Urinary bladder (tissue), 4 donors: Measurements from ENCODE around the gene F11. TPM values are rescaled to one million over a fixed set of nuclear protein-coding genes. Genes with fewer than 3 reads are reported as not detected.
"Not testable (repeated sequence)": the region's sequence is repeated elsewhere in the genome, so short reads cannot be mapped to it uniquely, and the experiment has no call there.

Experiments used
- DNase-seq: peaks from one replicate; pipeline ENCODE4 v3.0.0-alpha.2; 2015; ENCODE audit errors: extremely low spot score
- H3K27ac ChIP-seq: one replicate; pipeline ENCODE4 v1.5.1; 2013; ENCODE audit warnings: low read depth, mild to moderate bottlenecking, moderate library complexity
- H3K36me3 ChIP-seq: one replicate; pipeline ENCODE4 v1.6.1; 2013; ENCODE audit warnings: mild to moderate bottlenecking, moderate library complexity; ENCODE audit not compliant: insufficient read depth
- H3K4me1 ChIP-seq: one replicate; pipeline ENCODE4 v1.6.1; 2013; ENCODE audit warnings: mild to moderate bottlenecking, moderate library complexity; ENCODE audit not compliant: insufficient read depth
- H3K4me3 ChIP-seq: one replicate; pipeline ENCODE4 v1.5.1; 2013; ENCODE audit warnings: low read depth, low read length
- WGBS: extraction: QIAGEN DNeasy Blood & Tissue Kit; methylation state at CpG from one replicate; pipeline ENCODE4 v1.1.7; 2013; 5-methylcytosine and 5-hydroxymethylcytosine counted together
- polyA plus RNA-seq: library from polyadenylated mRNA; stranded (reverse); fragments of 200-250 nt; gene quantifications from one replicate; pipeline ENCODE4 v1.2.3, GENCODE V29; 2013
- total RNA-seq: library from RNA; depleted of rRNA; stranded (reverse); fragments of >200 nt; gene quantifications from one replicate; pipeline ENCODE4 v1.2.3, GENCODE V29; 2014
- donor health status: healthy with polysubstance abuse.
- donor health status: healthy.

F11 gene
- total and polyA plus RNA-seq, 2 donors: 0.04 TPM; not detected in 1

DNA sequence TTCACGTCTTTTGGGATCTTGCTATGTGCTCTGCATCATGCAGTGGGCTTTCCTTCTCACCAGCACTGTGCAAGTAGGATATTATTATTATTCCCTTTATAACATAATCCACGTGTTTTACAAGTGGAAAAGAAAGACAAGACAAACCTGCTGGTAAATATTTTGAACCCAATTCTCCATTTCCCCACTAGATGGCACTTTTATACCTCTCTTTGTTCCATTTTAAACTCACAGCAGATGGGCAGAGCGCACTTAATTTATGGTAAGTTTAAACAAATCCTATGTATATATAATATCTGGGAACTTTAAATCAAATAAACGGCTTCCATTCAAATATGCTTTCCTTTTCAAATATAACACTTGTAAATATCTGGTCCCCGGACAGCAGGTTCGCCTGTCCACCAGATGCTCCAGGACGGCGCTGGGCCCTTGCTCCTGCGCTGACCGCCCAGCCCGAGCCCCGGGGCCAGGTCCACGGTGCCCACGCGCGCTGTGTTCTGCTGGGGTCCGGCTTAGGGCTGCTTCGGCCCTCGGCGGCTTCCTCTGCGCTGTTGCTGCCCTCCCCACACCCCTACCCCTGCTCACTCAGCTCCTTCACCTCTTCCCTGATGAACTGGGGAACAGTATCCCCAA, 31.1 kb downstream of the F11 start:
- Histone ChIP-seq H3K36me3 (no peaks in the 10 kb centered on the region), H3K27ac (no peak overlapping the region), H3K4me3 (no peak overlapping the region), H3K4me1 (no peaks in the 10 kb centered on the region)
- WGBS: 31% methylated on average over 21 of the region's 21 CpGs
- peak; percentile 49 for DNase-seq

DNA sequence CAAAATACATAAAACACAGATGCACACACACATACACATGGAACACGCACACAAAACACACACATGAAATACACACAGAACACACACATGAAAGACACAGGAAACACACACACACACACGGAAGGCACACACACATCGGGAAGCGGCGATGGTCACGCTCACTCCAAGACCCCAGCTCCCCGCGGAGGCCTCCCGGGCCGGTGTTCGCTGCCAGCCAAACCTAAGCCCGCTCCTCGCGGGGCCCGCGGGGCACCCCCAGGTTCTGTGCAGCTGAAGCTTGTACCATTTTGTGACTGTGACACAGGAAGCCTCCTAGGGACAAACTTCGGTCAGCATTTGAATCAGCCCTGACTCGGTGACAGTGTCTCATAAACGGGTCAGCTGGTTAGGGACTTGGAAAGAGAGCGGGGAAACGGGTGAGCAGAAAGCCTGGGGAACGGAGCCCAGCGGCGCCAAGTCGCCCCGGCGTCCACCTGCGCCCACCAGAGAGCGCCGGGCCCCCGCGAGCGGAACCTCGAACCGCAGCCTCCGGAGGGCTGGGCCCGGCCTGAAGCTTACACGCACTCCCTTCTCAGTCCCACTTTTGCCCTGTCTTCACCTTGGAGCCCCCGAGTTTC, 32.1 kb downstream of the F11 start:
- WGBS: 39% methylated on average over 39 of the region's 39 CpGs
- H3K4me1 ChIP-seq: no peaks in the 10 kb centered on the region
- DNase-seq: no peak

DNA sequence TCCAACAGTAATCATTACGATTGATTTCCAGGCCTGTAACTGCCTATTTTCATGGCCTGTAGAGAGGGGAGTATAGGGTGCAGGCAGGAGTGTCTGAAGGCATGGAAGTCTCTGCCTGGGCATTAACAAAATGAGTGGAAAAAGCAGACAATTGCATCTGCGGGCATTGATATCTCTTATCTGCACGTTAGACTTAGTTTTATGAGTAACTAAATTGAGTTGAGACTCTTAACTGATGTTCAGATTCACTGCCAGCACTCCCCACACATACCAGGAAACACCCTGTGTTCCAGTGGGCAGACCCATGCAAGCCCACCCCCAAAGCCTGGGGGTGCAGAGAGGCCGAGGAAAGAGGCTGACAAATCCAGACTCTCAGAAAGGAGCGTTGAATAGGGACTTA, 33.3 kb downstream of the F11 start:
- DNase-seq: no peak
- Histone ChIP-seq H3K4me3 (no peak overlapping the region), H3K27ac (no peak overlapping the region), H3K36me3 (no peaks in the 10 kb centered on the region), H3K4me1 (no peaks in the 10 kb centered on the region)
- WGBS: 77% methylated on average over 5 of the region's 5 CpGs

More for the DNA sequence above, 32.1 kb downstream of the F11 start:
- Histone ChIP-seq H3K27ac (no peak overlapping the region), H3K36me3 (no peaks in the 10 kb centered on the region), H3K4me3 (no peak overlapping the region)

DNA sequence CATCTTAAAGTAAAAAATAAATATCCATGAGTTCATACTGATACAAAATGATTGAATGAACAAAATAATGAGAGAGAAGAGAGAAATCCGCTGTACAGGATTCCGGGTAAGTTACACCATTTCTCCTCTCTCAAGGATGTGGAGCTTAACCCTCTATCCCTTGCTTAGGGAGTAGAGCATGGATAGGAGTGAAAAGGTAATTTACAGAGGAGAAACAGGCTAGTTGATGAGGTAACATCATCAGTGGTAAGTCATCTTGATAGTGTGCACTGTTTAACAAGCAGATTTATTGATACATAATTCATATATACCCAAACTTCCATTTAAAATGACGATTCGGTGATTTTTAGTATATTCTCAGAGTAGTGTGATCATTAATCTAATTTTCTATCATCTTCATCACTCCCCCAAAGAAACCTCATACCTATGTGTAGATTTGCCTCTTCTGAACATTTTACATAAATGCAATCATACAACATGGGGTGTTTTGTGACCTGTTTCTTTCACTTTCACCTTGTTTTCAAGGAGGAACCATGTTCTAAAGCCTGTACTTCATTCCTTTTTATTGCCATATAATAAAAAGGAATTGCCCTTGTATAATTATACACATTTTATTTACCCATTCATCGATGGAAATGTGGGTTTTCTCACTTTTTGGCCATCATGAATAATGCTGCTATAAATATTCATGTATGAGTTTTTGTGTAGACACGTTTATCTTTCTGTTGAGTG, 34.8 kb downstream of the F11 start:
- Histone ChIP-seq H3K27ac (no peak overlapping the region), H3K4me3 (no peak overlapping the region), H3K4me1 (no peaks in the 10 kb centered on the region), H3K36me3 (no peaks in the 10 kb centered on the region)
- WGBS: 79% methylated on average over 6 of the region's 6 CpGs
- DNase-seq: no peak

DNA sequence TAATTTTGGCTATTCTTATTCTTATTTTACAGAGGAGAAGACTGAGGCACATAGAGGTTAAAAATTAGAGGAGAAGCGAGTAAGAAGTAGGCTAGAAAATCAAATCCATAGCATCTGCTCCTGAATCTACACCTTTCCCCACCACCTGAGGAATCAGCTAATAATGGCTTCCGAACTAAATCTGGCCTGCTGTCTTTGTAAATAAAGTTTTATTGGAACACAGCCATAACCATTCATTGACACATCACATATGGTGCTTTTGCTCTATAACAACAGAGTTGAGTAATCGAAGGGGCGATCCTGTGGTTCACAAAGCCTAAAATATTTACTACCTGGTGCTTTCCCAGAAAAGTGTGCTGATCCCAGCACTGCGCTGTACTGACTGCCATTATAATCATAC, 38.2 kb downstream of the F11 start:
- no peak for DNase-seq
- 81% methylated on average over 5 of the region's 5 CpGs for WGBS
- Histone ChIP-seq H3K27ac (no peak overlapping the region), H3K4me3 (no peak overlapping the region), H3K36me3 (no peaks in the 10 kb centered on the region), H3K4me1 (no peaks in the 10 kb centered on the region)

DNA sequence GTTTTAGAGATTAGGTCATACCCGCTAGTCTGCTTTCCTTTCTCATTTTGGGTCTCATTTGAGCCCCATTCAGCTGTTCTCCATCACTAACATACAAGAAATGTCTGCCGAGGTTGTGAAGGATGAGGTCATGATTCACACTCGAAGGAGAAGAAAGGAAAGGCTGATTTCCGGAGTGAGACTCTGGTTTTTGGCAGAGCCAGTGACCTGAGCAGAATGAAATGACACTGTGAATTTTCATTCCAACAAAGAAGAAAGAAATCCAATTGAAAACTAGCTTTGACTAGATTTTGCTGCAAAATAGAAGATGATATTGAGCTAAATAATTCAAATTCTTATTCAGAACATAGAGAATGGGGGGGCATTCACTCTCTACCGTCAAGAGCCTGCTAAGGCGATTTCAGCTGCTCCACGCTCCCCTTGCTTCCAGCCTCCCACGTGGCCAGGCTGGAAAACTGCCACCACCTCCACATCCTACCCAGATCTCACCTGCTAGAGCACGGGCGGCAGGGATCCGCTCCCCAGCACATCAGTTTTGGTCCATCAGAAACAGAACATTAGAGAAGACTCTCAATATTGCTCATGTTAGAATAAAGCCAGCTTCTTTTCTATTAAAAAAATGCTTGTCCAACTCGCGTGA, 39.0 kb downstream of the F11 start:
- H3K36me3 ChIP-seq: no peaks in the 10 kb centered on the region
- WGBS: 47% methylated on average over 13 of the region's 13 CpGs
- H3K27ac ChIP-seq: no peak overlapping the region
- H3K4me1 ChIP-seq: no peaks in the 10 kb centered on the region
- no peak overlapping the region for H3K4me3 ChIP-seq
- no peak for DNase-seq

DNA sequence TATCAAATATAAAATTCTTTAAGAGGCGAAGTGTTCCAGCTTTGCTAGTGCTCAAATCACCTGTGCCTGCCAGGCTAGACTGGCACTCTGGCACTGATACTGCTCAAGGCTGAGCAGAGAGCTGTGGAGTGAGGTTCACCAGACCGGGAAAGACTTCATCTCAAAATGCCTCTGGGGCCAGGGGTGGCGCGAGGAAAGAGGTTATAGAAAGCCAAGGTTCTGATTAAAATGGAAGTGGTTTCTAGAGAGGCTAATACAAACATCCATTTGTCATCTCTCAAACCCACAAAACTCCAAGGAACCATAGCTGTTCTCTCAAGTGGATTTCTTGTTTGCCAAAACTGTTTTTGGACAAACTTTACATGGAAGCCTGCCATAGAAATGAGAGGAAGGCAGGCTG, 41.5 kb downstream of the F11 start:
- H3K36me3 ChIP-seq: no peaks in the 10 kb centered on the region
- H3K4me3 ChIP-seq: no peak overlapping the region
- 50% methylated on average over 4 of the region's 4 CpGs for WGBS
- no peak for DNase-seq
- no peak overlapping the region for H3K27ac ChIP-seq
- H3K4me1 ChIP-seq: no peaks in the 10 kb centered on the region

DNA sequence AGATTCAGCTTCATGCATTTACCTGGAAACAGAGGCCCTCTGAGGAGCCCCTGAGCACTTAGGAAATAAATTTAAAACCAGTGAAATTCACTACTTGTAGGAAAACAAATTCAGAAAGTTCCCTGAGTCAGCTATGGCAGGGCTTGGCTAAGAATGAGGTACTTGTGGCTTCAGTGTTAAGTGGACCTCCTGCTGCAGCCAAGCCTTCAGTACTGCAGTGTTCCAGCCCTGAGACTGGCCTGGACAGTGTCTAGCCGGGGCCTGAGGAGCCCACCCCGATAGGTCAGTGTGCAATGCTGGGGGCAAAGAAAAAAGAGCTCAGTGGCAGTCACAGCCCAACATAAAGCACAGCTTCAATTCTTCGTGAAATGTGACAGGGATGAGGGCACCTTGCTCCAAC, 41.9 kb downstream of the F11 start:
- no peak overlapping the region for H3K4me3 ChIP-seq
- no peaks in the 10 kb centered on the region for H3K4me1 ChIP-seq
- WGBS: 57% methylated on average over 3 of the region's 3 CpGs
- no peaks in the 10 kb centered on the region for H3K36me3 ChIP-seq
- no peak for DNase-seq
- no peak overlapping the region for H3K27ac ChIP-seq

DNA sequence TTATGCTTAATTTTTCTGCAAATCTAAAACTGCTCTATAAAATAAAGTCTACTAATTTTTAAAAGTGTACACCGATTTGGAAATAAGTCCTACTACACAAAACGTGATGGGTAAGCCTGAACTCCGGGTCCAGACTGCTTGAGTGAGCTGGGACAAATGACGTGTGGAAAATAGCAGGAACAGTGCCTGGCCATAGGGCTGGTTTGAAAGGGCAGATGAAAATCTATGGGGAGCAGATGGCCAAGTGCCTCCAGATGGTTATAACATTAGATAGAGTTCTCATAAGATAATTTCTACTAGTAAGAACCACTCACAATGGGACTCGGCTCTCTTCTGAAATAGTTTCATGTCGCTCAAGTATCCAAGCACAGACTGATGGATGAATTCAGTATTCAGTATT, 52.5 kb downstream of the F11 start:
- no peaks in the 10 kb centered on the region for H3K4me1 ChIP-seq
- no peak overlapping the region for H3K4me3 ChIP-seq
- no peak for DNase-seq
- H3K36me3 ChIP-seq: no peaks in the 10 kb centered on the region
- 59% methylated on average over 6 of the region's 6 CpGs for WGBS
- no peak overlapping the region for H3K27ac ChIP-seq

DNA sequence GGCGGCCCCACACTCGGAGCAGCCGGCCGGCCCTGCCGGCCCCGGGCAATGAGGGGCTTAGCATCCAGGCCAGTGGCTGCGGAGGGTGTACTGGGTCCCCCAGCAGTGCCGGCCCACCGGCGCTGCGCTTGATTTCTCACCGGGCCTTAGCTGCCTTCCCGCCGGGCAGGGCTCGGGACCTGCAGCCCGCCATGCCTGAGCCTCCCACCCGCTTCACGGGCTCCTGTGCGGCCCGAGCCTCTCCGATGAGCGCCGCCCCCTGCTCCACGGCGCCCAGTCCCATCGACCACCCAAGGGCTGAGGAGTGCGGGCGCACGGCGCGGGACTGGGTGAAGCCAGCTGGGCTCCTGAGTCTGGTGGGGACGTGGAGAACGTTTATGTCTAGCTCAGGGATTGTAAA, 58.7 kb downstream of the F11 start:
- not testable (repeated sequence) for H3K4me3 ChIP-seq, H3K4me1 ChIP-seq, H3K27ac ChIP-seq, DNase-seq, H3K36me3 ChIP-seq
- 95% methylated on average over 33 of the region's 33 CpGs for WGBS

DNA sequence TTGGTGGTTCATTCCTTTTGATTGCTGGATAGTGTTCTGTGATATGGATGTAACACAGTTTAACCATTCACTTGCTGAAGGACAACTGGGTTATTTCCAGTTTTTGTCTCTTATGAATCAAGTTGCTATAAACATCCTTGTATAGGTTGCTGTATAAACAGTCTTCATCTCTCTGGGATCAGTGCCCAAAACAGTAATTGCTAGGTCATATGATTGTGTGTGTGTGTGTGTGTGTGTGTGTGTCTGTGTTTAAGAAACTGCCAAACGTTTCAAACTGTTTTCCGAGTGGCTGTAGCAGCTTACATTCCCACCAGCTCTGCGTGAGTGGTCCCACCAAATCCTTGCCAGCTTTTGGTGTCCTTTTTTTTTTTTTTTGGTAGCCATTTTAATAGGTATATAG, 60.4 kb downstream of the F11 start:
- Histone ChIP-seq H3K27ac (no peak overlapping the region), H3K4me3 (no peak overlapping the region), H3K36me3 (no peaks in the 10 kb centered on the region), H3K4me1 (no peaks in the 10 kb centered on the region)
- no peak for DNase-seq
- WGBS: 23% methylated on average over 3 of the region's 3 CpGs

DNA sequence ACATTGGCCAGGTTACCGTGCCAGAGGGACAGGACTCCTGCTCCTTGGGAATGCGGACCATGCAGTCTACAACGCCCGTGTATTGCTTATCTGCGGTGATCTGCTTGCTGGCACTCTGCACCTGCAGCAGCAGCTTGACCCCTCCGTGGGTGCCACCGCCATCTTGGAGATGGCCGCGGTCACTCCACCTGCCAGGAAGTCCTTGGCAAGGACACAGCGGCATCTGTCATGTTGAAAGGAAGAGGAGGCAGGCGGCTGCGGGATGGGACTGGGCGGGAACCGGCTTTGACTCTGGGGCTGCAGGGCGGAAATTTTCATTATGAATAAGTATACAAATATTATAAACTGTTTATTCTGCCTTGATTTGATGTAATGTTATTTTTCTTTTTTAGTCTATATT, 63.4 kb downstream of the F11 start:
- no peak for DNase-seq
- WGBS: 97% methylated on average over 15 of the region's 15 CpGs

DNA sequence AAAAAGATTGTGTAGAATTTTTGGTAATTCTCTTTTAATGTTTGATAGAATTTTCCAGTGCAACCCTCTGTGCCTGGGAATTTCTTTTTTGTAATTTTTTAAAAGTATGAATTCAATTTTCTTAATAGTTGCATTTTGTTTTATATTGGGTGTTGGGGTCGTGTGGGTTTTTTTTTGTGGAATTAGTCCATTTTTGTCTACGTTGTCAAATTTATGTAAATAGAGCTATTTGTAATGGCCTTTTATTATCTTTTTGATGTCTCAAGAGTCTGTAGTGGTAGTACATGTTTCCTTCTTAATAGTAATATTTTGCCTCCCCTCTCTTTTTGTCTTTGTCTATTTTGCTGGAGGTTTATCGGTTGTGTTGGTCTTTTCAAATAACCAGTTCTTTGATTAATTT, 64.4 kb downstream of the F11 start:
- WGBS: 93% methylated on average over 3 of the region's 3 CpGs
- H3K27ac ChIP-seq: no peak overlapping the region

More for the DNA sequence above, 63.4 kb downstream of the F11 start:
- Histone ChIP-seq H3K4me1 (no peaks in the 10 kb centered on the region), H3K27ac (no peak overlapping the region), H3K4me3 (no peak overlapping the region), H3K36me3 (no peaks in the 10 kb centered on the region)

DNA sequence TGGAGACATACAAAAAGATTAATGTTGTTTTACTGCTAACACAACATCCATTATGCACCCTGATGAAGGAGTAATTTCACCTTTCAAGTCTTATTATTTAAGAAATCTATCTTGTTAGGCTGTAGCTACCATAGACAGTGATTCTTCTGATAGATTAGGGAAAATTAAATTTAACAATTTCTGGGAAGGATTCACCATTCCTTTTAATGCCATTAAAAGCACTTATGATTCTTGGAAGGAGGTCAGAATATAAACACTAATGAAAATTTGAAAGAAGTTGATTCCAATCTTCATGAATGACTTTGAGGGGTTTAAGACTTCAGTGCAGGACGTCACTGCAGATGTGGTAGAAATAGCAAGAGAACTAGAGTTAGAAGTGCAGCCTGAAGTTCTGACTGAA, 69.8 kb downstream of the F11 start:
- Histone ChIP-seq H3K36me3 (no peaks in the 10 kb centered on the region), H3K27ac (no peak overlapping the region), H3K4me3 (no peak overlapping the region), H3K4me1 (no peaks in the 10 kb centered on the region)
- 48% methylated on average over 1 of the region's 1 CpG for WGBS
- no peak for DNase-seq

More for the DNA sequence above, 64.4 kb downstream of the F11 start:
- Histone ChIP-seq H3K36me3 (no peaks in the 10 kb centered on the region), H3K4me1 (no peaks in the 10 kb centered on the region), H3K4me3 (no peak overlapping the region)
- no peak for DNase-seq
